Regular cardiac myocyte (primary cell): ENCODE measurements around the gene SCYL1. TPM values are rescaled to one million over a fixed set of nuclear protein-coding genes. Genes with fewer than 3 reads are reported as not detected.

Source experiments
- total RNA-seq: library from RNA; depleted of rRNA; stranded (reverse); fragments of >200 nt; gene quantifications from 2 replicates; pipeline ENCODE4 v1.2.3, GENCODE V29; 2014

SCYL1 gene
- 93.3 and 138 TPM in 2 replicates for total RNA-seq

DNA sequence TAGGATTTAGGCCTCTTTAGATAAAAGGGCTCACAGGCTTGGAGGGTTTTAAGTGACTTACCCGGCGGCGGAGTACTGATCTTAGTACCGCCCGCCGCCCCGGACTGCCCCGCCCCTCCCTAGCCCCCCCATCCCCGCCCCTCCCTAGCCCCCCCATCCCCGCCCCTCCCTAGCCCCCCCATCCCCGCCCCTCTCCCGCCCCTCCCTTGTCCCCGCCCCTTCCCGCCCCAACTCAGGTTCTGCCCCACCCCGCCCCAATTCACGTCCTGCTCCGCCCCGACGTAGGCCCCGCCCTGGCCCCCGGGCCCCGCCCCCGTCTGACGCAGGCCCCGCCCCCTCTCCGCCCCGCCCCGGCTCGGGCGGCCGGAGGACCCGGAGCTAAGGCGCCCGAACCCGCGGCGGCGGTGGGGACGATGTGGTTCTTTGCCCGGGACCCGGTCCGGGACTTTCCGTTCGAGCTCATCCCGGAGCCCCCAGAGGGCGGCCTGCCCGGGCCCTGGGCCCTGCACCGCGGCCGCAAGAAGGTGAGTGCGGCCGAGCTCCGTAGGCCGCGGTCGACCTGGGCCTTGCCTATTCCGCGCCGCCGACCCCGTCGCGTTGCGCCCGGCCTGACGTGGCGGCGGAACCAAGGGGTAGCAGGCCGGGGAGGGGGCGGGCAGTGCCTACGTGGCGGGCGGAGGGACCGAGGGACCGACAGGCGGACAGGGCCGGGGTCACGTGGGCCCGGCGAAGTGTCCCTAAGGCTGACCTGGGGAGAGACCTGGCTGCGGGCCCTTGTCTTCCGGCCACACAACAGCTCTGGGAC, at the start of gene SCYL1:
Gene SCYL1 (plus strand): TSS at position 343 of the 805 bp plus-strand sequence. CDS start 71 bp downstream, at position 414.

DNA sequence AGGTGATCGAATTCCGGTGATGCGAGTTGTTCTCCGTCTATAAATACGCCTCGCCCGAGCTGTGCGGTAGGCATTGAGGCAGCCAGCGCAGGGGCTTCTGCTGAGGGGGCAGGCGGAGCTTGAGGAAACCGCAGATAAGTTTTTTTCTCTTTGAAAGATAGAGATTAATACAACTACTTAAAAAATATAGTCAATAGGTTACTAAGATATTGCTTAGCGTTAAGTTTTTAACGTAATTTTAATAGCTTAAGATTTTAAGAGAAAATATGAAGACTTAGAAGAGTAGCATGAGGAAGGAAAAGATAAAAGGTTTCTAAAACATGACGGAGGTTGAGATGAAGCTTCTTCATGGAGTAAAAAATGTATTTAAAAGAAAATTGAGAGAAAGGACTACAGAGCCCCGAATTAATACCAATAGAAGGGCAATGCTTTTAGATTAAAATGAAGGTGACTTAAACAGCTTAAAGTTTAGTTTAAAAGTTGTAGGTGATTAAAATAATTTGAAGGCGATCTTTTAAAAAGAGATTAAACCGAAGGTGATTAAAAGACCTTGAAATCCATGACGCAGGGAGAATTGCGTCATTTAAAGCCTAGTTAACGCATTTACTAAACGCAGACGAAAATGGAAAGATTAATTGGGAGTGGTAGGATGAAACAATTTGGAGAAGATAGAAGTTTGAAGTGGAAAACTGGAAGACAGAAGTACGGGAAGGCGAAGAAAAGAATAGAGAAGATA, 25.7 kb upstream of the SCYL1 start, which contains the start of gene MALAT1:
Gene MALAT1 (plus strand): TSS at position 69 of the 736 bp plus-strand sequence.

DNA sequence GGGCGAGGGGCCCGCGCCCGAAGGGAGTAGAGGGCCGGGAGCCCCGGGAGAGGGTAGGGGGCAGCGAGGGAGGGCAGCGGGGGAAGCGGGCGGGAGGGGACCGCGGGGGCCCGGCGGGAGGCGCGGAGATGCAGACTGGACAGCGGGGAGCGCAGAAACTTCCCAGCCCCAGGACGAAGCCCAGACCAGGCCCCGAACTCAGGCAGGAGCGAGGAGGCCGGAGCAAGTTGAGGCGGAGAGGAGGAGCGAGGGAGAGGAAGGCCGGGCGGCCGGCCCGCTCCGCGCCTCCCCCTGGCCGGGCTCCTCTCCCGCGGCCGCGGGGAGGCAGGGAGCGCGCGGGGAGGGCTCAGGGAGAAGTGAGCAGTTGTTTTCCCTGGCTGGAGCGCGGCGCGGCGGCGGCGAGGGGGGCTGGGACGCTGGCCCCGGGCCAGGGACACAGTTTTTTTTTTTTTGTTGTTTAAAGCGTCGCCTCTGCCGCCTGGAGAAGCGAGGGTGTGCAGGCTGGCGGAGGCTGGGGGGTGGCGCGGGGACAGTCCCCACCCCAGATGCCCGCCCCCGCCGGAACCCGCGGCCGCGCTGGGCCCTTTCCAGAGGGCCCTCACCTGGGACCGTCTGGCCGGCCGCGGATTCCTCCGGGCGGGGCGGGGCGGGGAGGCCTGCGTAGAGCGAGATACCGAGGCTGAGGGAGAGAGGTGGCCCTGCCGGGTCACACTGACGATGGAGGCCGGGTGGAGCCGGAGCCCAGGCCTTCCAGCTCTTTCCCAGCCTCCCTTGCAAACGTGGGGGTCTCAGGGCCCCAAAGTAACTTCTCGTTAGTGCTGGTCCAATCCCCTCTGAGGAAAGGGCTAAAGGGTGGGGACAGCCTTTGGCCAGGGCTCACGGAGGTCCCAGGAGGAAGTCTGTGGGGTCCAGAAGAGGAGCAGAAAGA, 33.4 kb downstream of the SCYL1 start, which contains the start of gene LTBP3:
Gene LTBP3 (minus strand): TSS at position 358 of the 928 bp plus-strand sequence. CDS start 400 bp downstream, outside the sequence.

DNA sequence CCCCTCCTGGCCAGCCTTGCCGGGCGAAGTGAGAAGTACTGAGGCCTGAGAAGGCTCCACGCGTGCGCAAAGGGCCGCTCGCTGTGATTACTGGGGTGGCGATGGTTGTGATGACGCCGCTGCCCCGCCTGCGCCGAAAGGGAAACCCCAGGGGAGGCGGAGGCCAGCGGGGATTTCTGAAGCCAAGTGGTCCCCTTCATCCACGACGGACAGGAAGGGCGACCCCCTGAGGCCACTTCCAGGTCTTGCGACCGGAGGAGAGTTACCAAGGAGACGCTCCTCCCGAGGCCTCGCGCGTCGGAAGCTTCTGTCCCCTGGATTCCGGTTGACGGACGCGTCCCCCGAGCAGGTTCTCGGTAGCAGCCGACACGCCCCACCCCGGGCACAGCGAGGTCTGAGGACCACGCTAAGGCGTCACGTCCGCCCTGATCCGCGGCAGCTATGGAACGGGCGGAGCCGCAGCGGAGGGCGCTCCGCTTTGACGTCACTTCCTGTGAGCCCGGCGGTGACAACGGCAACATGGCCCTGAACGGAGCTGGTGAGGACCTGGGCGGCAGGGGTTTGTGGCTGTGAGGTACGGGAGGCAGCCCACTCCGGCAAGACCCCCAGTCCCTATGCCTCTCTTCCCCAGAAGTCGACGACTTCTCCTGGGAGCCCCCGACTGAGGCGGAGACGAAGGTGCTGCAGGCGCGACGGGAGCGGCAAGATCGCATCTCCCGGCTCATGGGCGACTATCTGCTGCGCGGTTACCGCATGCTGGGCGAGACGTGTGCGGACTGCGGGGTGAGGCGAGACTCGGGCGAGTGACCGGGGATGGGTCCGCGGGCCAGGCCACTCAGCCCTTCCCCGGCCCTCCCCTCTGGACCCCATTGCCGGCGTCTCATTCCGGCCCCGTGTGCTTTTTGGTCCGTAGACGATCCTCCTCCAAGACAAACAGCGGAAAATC, 45.4 kb downstream of the SCYL1 start, which contains the start of gene ZNRD2:
Gene ZNRD2 (plus strand): TSS at position 505 of the 946 bp plus-strand sequence. CDS start 15 bp downstream, at position 520.

DNA sequence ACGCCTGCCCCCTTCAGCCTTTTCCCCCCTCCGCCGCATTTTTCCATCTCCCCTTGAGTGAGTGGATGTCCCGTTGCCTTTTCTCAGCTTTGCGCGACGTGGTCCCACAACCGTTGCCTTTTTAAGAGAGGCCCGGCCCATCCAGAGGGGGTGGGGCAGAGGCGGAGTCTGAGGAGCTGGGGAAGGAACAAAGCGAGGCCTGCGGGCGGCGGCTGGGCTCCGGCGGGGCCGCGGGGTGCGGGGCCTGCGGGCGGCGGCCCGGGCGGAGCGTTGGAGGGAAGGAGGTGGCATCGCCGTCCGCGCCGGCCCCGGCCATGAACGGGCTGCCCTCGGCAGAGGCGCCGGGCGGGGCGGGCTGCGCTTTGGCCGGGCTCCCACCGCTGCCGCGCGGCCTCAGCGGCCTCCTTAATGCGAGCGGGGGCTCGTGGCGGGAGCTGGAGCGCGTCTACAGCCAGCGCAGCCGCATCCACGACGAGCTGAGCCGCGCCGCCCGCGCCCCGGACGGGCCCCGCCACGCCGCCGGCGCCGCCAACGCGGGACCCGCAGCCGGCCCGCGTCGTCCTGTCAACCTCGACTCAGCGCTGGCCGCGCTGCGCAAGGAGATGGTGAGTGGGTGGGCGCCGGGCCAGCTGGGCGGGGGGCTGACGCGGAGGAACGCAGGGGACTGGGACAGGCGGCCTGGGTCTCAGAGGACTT, 47.6 kb downstream of the SCYL1 start, which contains the start of gene FAM89B:
Gene FAM89B (plus strand): TSS at position 183 of the 696 bp plus-strand sequence. CDS start 132 bp downstream, at position 315.

DNA sequence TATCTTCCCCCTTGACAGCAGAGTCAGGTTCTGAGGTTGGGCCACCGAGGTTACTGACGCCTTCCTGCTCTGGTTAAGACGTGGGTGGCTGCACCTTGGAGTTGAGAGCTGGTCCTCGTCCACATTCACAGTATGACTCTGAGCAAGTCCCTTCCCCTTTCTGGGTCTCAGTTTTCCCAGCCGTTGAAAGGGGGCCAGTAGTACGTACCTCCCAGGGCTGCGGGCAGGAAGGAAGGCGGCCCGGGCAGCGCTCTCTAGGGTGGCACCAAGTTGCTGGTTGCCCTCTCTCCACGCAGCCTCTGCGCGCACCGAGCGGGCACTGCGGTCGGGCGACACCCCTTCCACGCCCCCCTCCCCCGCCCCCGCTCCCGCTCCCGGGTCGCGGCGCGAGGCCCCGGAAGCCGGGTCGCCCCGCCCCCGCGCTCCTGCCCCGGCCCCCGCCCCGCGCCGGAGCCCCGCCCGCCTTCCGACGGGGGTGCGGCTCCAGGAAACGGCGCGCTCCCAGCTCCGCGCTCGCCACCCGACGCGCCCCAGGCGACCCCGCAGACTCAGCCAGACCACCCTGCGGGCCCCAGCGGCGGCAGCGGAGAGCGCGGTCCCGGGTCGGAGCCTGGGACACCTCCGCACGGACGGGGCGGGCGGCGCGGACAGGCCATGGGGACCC, 50.8 kb downstream of the SCYL1 start, which contains the start of gene EHBP1L1:
Gene EHBP1L1 (plus strand): TSS at position 486 of the 664 bp plus-strand sequence. CDS start 250 bp downstream, outside the sequence.

Other genes with a start within 250 kb of the SCYL1 start
- gene CDC42EP2, start 210.2 kb upstream of the SCYL1 start, total RNA-seq: 10.9 and 18.3 TPM in 2 replicates
- gene DPF2, start 191.2 kb upstream of the SCYL1 start, total RNA-seq: 27.9 and 29.9 TPM in 2 replicates
- under 0.01 and 0.19 TPM in 2 replicates for gene TIGD3, start 170.3 kb upstream of the SCYL1 start, total RNA-seq
- gene SLC25A45, start 142.4 kb upstream of the SCYL1 start, total RNA-seq: 1.5 and 2.8 TPM in 2 replicates
- gene FRMD8, start 138.4 kb upstream of the SCYL1 start, total RNA-seq: 58.9 and 64.0 TPM in 2 replicates
- gene NEAT1, start 102.3 kb upstream of the SCYL1 start, total RNA-seq: 51.4 and 335 TPM in 2 replicates
- 5,626 and 17,024 TPM in 2 replicates for gene MALAT1, start 26.0 kb upstream of the SCYL1 start, total RNA-seq
- gene LTBP3, start 33.3 kb downstream of the SCYL1 start, total RNA-seq: 33.3 and 34.5 TPM in 2 replicates
- 30.4 and 73.8 TPM in 2 replicates for gene ZNRD2, start 45.4 kb downstream of the SCYL1 start, total RNA-seq
- 12.7 and 35.5 TPM in 2 replicates for gene FAM89B, start 47.5 kb downstream of the SCYL1 start, total RNA-seq
- gene EHBP1L1, start 51.0 kb downstream of the SCYL1 start, total RNA-seq: 68.2 and 106 TPM in 2 replicates
- gene KCNK7, start 70.7 kb downstream of the SCYL1 start, total RNA-seq: under 0.01 TPM in 1 of 2 replicates, not detected in the other
- gene MAP3K11, start 89.1 kb downstream of the SCYL1 start, total RNA-seq: 17.2 and 30.5 TPM in 2 replicates
- 9.3 and 23.8 TPM in 2 replicates for gene PCNX3, start 90.7 kb downstream of the SCYL1 start, total RNA-seq
- 10.1 and 19.9 TPM in 2 replicates for gene SIPA1, start 113.0 kb downstream of the SCYL1 start, total RNA-seq
- 12.7 and 22.6 TPM in 2 replicates for gene RELA, start 137.8 kb downstream of the SCYL1 start, total RNA-seq
- gene KAT5, start 187.2 kb downstream of the SCYL1 start, total RNA-seq: 33.5 and 36.6 TPM in 2 replicates
- 33.0 and 59.0 TPM in 2 replicates for gene RNASEH2C, start 195.7 kb downstream of the SCYL1 start, total RNA-seq